ENCODE measurements around the gene SFRP4. TPM values are rescaled to one million over a fixed set of nuclear protein-coding genes. Genes with fewer than 3 reads are reported as not detected.

Gene SFRP4
- total and polyA plus RNA-seq, 2 donors from 2014 or later, result 1.5 to 6.8 TPM

GRCh38 chr7:37920849-37921805, 4.5 kb upstream of the SFRP4 start:
- H3K9ac ChIP-seq (ENCODE audit: low read length in 3 of 3), result peak overlapping the region; percentile 10 to 68 (median 57)
- H3K9me3 ChIP-seq (ENCODE audit: control insufficient read depth in 2 of 3, insufficient read depth in 1 of 3, low read length in 3 of 3), result no peaks in the 10 kb centered on the region
- DNase-seq (peak; percentile 53 to 76 (median 69)), FAIRE-seq (no peak)
- no peak for TF ChIP-seq CTCF (IDR thresholded peaks at IDR 0.05; ENCODE audit: borderline replicate concordance, extremely low read depth, insufficient read depth)
- H3K27me3 ChIP-seq (ENCODE audit: control insufficient read depth, insufficient read depth, low read length), result no peaks in the 10 kb centered on the region
- peaks cover 0 to 5% (median 3%) of the 10 kb centered on the region in 3 donors for H3K4me1 ChIP-seq (ENCODE audit: control insufficient read depth in 2 of 3, insufficient read depth in 2 of 3, low read depth in 1 of 3, low read length in 3 of 3)
- peak overlapping the region; percentile 44 to 73 (median 57) for H3K4me3 ChIP-seq (ENCODE audit: low read length in 3 of 3)
- H3K36me3 ChIP-seq (ENCODE audit: control insufficient read depth in 2 of 3, insufficient read depth in 3 of 3, low read length in 3 of 3), result no peaks in the 10 kb centered on the region
- intact Hi-C loops (cut with DNase I), result no loop called here
- H3K27ac ChIP-seq (ENCODE audit: low read depth in 2 of 2, low read length in 2 of 2), result peak overlapping the region; percentile 61 to 70

GRCh38 chr7:37920305-37920848, 3.8 kb upstream of the SFRP4 start, which contains the start of gene EPDR1:
TSS of gene EPDR1 (plus strand) at chr7:37920640. CDS start at chr7:37920940, 300 bp downstream.
- peak; percentile 78 to 88 (median 80) for DNase-seq
- no peaks in the 10 kb centered on the region for H3K9me3 ChIP-seq (ENCODE audit: control insufficient read depth in 2 of 3, insufficient read depth in 1 of 3, low read length in 3 of 3)
- intact Hi-C loops (cut with DNase I), result no loop called here
- peak within 1 kb of the TSS; percentile 61 to 70 for H3K27ac ChIP-seq (ENCODE audit: low read depth in 2 of 2, low read length in 2 of 2)
- no peaks in the 10 kb centered on the region for H3K27me3 ChIP-seq (ENCODE audit: control insufficient read depth, insufficient read depth, low read length)
- H3K4me1 ChIP-seq (ENCODE audit: control insufficient read depth in 2 of 3, insufficient read depth in 2 of 3, low read depth in 1 of 3, low read length in 3 of 3), result peaks cover 0 to 9% (median 3%) of the 10 kb centered on the region in 3 donors
- H3K36me3 ChIP-seq (ENCODE audit: control insufficient read depth in 2 of 3, insufficient read depth in 3 of 3, low read length in 3 of 3), result no peaks in the 10 kb centered on the region
- TF ChIP-seq CTCF (IDR thresholded peaks at IDR 0.05; ENCODE audit: borderline replicate concordance, extremely low read depth, insufficient read depth), result peak; percentile 34
- H3K4me3 ChIP-seq (ENCODE audit: low read length in 3 of 3), result peak within 1 kb of the TSS; percentile 44 to 73 (median 57)
- FAIRE-seq, result no peak
- H3K9ac ChIP-seq (ENCODE audit: low read length in 3 of 3), result peak within 1 kb of the TSS; percentile 10 to 68 (median 57)

- H3K36me3 ChIP-seq (ENCODE audit: control insufficient read depth in 2 of 3, insufficient read depth in 3 of 3, low read length in 3 of 3), result no peaks in the 10 kb centered on the region
- H3K27ac ChIP-seq (ENCODE audit: low read depth in 2 of 2, low read length in 2 of 2), result no peak overlapping the region
- H3K9ac ChIP-seq (ENCODE audit: low read length in 3 of 3), result no peak overlapping the region
- H3K9me3 ChIP-seq (ENCODE audit: control insufficient read depth in 2 of 3, insufficient read depth in 1 of 3, low read length in 3 of 3), result no peaks in the 10 kb centered on the region
- peak in 1 of 5 donors; percentile 7 for DNase-seq
- H3K27me3 ChIP-seq (ENCODE audit: control insufficient read depth, insufficient read depth, low read length), result no peaks in the 10 kb centered on the region
- intact Hi-C loops (cut with DNase I), result no loop called here
- TF ChIP-seq CTCF (IDR thresholded peaks at IDR 0.05; ENCODE audit: borderline replicate concordance, extremely low read depth, insufficient read depth), result no peak
- peaks cover 0 to 9% (median 3%) of the 10 kb centered on the region in 3 donors for H3K4me1 ChIP-seq (ENCODE audit: control insufficient read depth in 2 of 3, insufficient read depth in 2 of 3, low read depth in 1 of 3, low read length in 3 of 3)
- no peak for FAIRE-seq
- H3K4me3 ChIP-seq (ENCODE audit: low read length in 3 of 3), result no peak overlapping the region
These were observed 1.9 kb upstream of the SFRP4 start for GRCh38 chr7:37918526-37918925.

Data from kidney (tissue), 14 donors.